ENCODE measurements around the gene PRRG2.
A peak's percentile ranks its signal among the peaks of the same experiment; 100 is the strongest.
"Not testable (repeated sequence)": the region's sequence is repeated elsewhere in the genome, so short reads cannot be mapped to it uniquely, and the experiment has no call there.

DNA sequence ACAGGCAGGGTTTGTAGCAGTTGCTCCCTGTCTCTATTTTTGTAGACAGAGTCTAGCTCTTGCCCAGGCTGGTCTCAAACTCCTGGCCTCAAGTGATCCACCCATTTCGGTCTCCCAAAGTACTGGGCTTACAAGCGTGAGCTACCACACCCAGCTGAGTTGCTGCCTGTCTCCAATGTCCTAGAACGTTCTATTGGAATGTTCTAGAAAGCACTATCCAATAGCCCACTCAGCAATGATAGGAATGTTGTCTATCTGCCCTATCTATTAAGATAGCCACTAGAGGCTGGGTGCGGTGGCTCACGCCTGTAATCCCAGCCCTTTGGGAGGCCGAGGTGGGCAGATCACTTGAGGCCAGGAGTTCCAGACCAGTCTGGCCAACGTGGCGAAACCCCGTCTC, 52.2 kb downstream of the PRRG2 start:
- TF ChIP-seq CTCF (IDR thresholded peaks at IDR 0.05); TAF1 (IDR thresholded peaks at IDR 0.05; ENCODE audit: borderline replicate concordance, low read depth, low read length); CHD2 (IDR thresholded peaks at IDR 0.05; ENCODE audit: low read length, partially characterized antibody); FOXM1 (IDR thresholded peaks at IDR 0.05; ENCODE audit: low read depth); REST (IDR thresholded peaks at IDR 0.05; ENCODE audit: low read depth, low read length); EP300 (IDR thresholded peaks at IDR 0.05; ENCODE audit: borderline replicate concordance in 1 of 2, low read depth in 1 of 2, low read length in 1 of 2); MAX (IDR thresholded peaks at IDR 0.05; ENCODE audit: low read depth): not testable (repeated sequence)
- 0 out of 2 replicates have a peak, but pooled peaks have one; percentile 11 for TF ChIP-seq POLR2AphosphoS5 (IDR thresholded peaks at IDR 0.05; ENCODE audit: low read depth, low read length)
- TF ChIP-seq, protein P1, sequence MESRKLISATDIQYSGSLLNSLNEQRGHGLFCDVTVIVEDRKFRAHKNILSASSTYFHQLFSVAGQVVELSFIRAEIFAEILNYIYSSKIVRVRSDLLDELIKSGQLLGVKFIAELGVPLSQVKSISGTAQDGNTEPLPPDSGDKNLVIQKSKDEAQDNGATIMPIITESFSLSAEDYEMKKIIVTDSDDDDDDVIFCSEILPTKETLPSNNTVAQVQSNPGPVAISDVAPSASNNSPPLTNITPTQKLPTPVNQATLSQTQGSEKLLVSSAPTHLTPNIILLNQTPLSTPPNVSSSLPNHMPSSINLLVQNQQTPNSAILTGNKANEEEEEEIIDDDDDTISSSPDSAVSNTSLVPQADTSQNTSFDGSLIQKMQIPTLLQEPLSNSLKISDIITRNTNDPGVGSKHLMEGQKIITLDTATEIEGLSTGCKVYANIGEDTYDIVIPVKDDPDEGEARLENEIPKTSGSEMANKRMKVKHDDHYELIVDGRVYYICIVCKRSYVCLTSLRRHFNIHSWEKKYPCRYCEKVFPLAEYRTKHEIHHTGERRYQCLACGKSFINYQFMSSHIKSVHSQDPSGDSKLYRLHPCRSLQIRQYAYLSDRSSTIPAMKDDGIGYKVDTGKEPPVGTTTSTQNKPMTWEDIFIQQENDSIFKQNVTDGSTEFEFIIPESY (IDR thresholded peaks at IDR 0.05; ENCODE audit: borderline replicate concordance, low read depth), result not testable (repeated sequence)

Data from SK-N-SH (cell line).